Heart left ventricle (tissue), 16 donors: Measurements from ENCODE around the gene ADM2. TPM values are rescaled to one million over a fixed set of nuclear protein-coding genes. Genes with fewer than 3 reads are reported as not detected.
"Not testable (repeated sequence)": the region's sequence is repeated elsewhere in the genome, so short reads cannot be mapped to it uniquely, and the experiment has no call there.

ENCODE experiments used
- ATAC-seq, 4 donors: fragments of 200-7000 bp; cut with Tn5 transposase; one replicate each; pipeline ENCODE4 v1.9.1; 2020 to 2022; ENCODE audit warnings: moderate library complexity in 4 of 4, mild to moderate bottlenecking in 3 of 4, moderate number of reproducible peaks in 1 of 4
- DNase-seq, 5 donors: peaks; one replicate each; pipeline ENCODE4 v3.0.0-alpha.2; 2020
- H3K27ac ChIP-seq, 12 donors: fragments of 200-600 bp; sonication (generic) in 4 of 12; one replicate each; pipeline versions ENCODE4 v1.5.0 to v1.8.0; 2016 to 2022; ENCODE audit warnings: mild to moderate bottlenecking in 2 of 12
- H3K27me3 ChIP-seq, 9 donors: fragments of 200-600 bp; sonication (generic) in 2 of 9; one replicate each; pipeline versions ENCODE4 v1.5.1 to v1.8.0; 2016 to 2022; ENCODE audit warnings: mild to moderate bottlenecking in 3 of 9
- H3K36me3 ChIP-seq, 9 donors: fragments of 200-600 bp; sonication (generic) in 2 of 9; one replicate each; pipeline versions ENCODE4 v1.5.0 to v1.8.0; 2018 to 2022; ENCODE audit warnings: mild to moderate bottlenecking in 2 of 9
- H3K4me1 ChIP-seq, 12 donors: fragments of 200-600 bp; sonication (generic) in 4 of 12; one replicate each; pipeline versions ENCODE4 v1.5.0 to v1.8.0; 2016 to 2022; ENCODE audit warnings: mild to moderate bottlenecking in 3 of 12
- H3K4me3 ChIP-seq, 12 donors: fragments of 200-600 bp; sonication (generic) in 4 of 12; one replicate each; pipeline versions ENCODE4 v1.5.0 to v1.8.0; 2017 to 2022; ENCODE audit warnings: mild to moderate bottlenecking in 9 of 12, moderate library complexity in 4 of 12
- H3K9me3 ChIP-seq, 12 donors: fragments of 200-600 bp; sonication (generic) in 4 of 12; one replicate each; pipeline versions ENCODE4 v1.5.0 to v1.8.0; 2016 to 2022; ENCODE audit warnings: mild to moderate bottlenecking in 1 of 12
- CTCF ChIP-seq, 12 donors: fragments of 200-600 bp; sonication (generic) in 4 of 12; IDR thresholded peaks; one replicate each; pipeline versions ENCODE4 v1.5.0 to v1.8.0; 2018 to 2022; ENCODE audit warnings: antibody characterized with exemption in 12 of 12, mild to moderate bottlenecking in 5 of 12
- POLR2A ChIP-seq, 2 donors: fragments of 450-650 bp; IDR thresholded peaks; one replicate each; pipeline ENCODE4 v1.6.1; 2017; ENCODE audit warnings: antibody characterized with exemption in 2 of 2, mild to moderate bottlenecking in 2 of 2, moderate library complexity in 2 of 2
- WGBS, 4 donors: extraction: QIAGEN DNeasy Blood & Tissue Kit in 2 of 4; methylation state at CpG; one replicate each; pipeline versions ENCODE4 v1.1.5 to v1.1.7; 2013 to 2018; 5-methylcytosine and 5-hydroxymethylcytosine counted together
- intact Hi-C, 10 donors: fragments of 100-400 bp; cut with DNase I; formaldehyde crosslinking; loops; one replicate each; pipeline versions ENCODE4 v1.11.1 to v1.14.2; 2022
- polyA plus RNA-seq, 2 donors: library from polyadenylated mRNA; stranded (reverse); fragments of 200-250 nt; gene quantifications; one replicate each; pipeline ENCODE4 v1.2.3, GENCODE V29; 2013
- total RNA-seq, 9 donors: library from RNA; depleted of rRNA in 2 of 9; stranded (reverse); fragments of >200 nt in 2 of 9; fragmentation: NEBNext Ultra II Directional in 3 of 9; extraction: Animal tissue kit (Norgen Biotek cat#: 25700) in 3 of 9; gene quantifications; one replicate each; pipeline versions ENCODE4 v1.1.0 to v1.2.4, GENCODE V29; 2016 to 2023
- donor health status: ischemic (EF 13 %, LVEDD 7.1; RV severe dilation, severe dysfunction).
- donor health status: healthy with polysubstance abuse.
- donor health status: DM: no; HTN: yes; CAD: no.
- donor health status: DM: no; HTN: no; CAD: no.
- donor health status: ischemic (EF 25% LVEDD 6.9; RV normal size, moderate dysfunction).
- donor health status: ischemic (EF 25% LVEDD 5.7; RV mildly dilated, moderate dysfunction).
- donor health status: healthy.
- donor health status: DM: yes; HTN: yes; CAD: no.
- donor health status: ischemic (EF 35%, LVEDD 5.7; RV mildly dilated, moderate dysfunction).
- donor health status: nonischemic (EF 11% LVEDD 7.7; RV severe dilation, severe dysfunction).
- donor health status: DM: yes; HTN: yes; CAD: no.
- donor health status: PGD.
- donor health status: ischemic (EF 29% LVEDD 5.4; RV normal size, mild dysfunction).
- donor health status: nonischemic (EF 23%, LVEDD 6.1; RV moderate dilation, normal function).

ADM2 gene
- total and polyA plus RNA-seq, 11 donors, result 0.04 to 0.67 (median 0.20) TPM; not detected in 7

DNA sequence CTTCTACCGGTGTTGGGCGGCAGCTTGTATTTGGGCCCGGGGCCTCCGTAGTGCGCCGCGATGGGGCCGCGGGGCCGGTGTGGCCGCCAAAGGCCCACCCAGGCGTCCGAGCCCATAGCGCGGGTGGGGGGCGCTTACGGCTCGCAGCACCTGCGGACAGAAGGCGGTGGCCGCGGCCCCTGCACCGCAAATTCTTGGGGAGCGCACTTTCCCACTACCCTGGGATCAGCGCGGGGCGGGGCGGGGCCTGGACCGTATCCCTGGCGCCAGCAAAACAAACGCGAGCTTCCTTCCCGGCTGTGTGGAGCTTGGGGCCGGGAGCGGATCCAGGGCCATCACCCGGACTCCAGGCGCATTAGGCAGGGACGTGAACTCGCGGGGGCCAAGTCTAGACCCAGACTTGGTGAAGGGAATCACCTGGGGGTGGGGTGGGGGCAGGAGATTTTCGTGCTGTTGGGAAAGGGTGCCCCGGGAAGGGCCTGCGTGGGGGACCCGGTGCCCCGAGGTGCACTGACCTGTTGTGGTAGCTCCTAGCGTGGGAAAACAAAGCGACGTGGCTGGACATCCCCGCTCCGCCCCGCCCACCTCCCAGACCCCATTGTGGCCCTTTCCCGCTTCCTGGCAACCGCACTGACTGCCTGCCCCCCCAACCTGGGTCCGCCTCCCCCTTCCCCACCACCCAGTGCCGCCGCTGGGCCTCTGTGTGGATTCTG, 50.8 kb downstream of the ADM2 start:
- ATAC-seq, result peak; percentile 57 to 75 (median 66)
- DNase-seq, result peak; percentile 87 to 90 (median 89)
- Histone ChIP-seq H3K27ac (peak overlapping the region; percentile 78 to 98 (median 94)), H3K9me3 (no peaks in the 10 kb centered on the region), H3K4me1 (peaks cover 0 to 72% (median 22%) of the 10 kb centered on the region in 12 donors), H3K36me3 (peaks cover 0 to 17% (median 0%) of the 10 kb centered on the region in 9 donors), H3K4me3 (peak overlapping the region; percentile 45 to 89 (median 72)), H3K27me3 (peaks cover 0 to 61% (median 6%) of the 10 kb centered on the region in 9 donors)
- intact Hi-C loops, result no loop called here
- WGBS, 4 donors, result 2 to 9% (median 6%) methylated on average over 21 to 56 of the region's 56 CpGs
- TF ChIP-seq POLR2A (IDR thresholded peaks at IDR 0.05), result peak in 1 of 2 donors; percentile 35
- TF ChIP-seq CTCF (IDR thresholded peaks at IDR 0.05), result no peak

GRCh38 chr22:50532824-50533796, 51.8 kb downstream of the ADM2 start:
- H3K36me3 ChIP-seq, result peaks cover 0 to 14% (median 0%) of the 10 kb centered on the region in 9 donors
- no peak for ATAC-seq
- no peaks in the 10 kb centered on the region for H3K9me3 ChIP-seq
- DNase-seq, result peak in 2 of 5 donors; percentile 17 to 22
- intact Hi-C loops, result no loop called here
- peaks cover 0 to 65% (median 6%) of the 10 kb centered on the region in 9 donors for H3K27me3 ChIP-seq
- H3K4me1 ChIP-seq, result peaks cover 0 to 72% (median 20%) of the 10 kb centered on the region in 12 donors
- peak overlapping the region in 8 of 12 donors; percentile 60 to 89 (median 81) for H3K4me3 ChIP-seq
- peak overlapping the region; percentile 78 to 98 (median 94) for H3K27ac ChIP-seq
- WGBS, 4 donors, result 70 to 77% (median 72%) methylated on average over 19 of the region's 19 CpGs
- TF ChIP-seq CTCF (IDR thresholded peaks at IDR 0.05), result no peak
- no peak for TF ChIP-seq POLR2A (IDR thresholded peaks at IDR 0.05)

DNA sequence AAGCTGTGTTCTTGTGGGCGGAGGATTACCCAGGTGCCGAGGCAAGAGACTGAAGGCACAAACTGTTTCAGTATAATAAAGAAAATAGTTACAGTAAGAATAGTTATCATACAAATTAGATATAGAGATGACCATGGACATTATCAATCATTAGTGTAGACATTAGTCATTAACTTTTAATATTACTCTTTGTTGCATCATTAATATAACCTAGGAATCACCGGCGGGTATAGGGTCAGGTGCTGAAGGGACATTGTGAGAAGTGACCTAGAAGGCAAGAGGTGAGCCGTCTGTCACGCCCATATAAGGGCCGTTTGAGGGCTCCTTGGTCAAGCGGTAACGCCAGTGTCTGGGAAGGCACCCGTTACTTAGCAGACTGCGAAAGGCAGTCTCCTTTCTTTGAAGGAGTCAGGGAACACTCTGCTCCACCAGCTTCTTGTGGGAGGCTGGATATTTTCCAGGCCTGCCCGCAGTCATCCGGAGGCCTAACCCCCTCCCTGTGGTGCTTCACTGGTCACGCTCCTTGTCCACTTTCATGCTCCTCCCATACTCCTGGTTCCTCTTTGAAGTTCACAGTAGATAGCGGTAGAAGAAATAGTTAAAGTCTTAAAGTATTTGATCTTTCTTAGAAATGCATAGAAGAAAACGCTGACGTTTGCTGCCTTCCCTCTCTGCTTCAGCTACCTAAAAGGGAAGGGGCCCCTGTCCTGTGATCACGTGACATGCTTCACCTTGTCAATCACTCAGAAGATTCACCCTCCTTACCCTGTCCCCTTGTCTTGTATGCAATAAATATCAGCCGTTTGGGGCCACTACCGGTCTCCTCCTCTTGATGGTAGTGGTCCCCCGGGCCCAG, 52.7 kb downstream of the ADM2 start:
- intact Hi-C loops, H3K9me3 ChIP-seq, ATAC-seq, H3K36me3 ChIP-seq: not testable (repeated sequence)
- peak in 1 of 2 donors; percentile 23 for TF ChIP-seq POLR2A (IDR thresholded peaks at IDR 0.05)
- Histone ChIP-seq H3K4me1 (peaks cover 2 to 72% (median 22%) of the 10 kb centered on the region in 12 donors), H3K27ac (peak overlapping the region in 7 of 12 donors; percentile 4 to 98 (median 94)), H3K27me3 (peaks cover 0 to 65% (median 6%) of the 10 kb centered on the region in 9 donors), H3K4me3 (peak overlapping the region in 1 of 12 donors; percentile 18)
- 60 to 63% (median 62%) methylated on average over 21 of the region's 21 CpGs for WGBS, 4 donors
- DNase-seq, result peak in 3 of 5 donors; percentile 39 to 59 (median 45)

- no peak for DNase-seq
- Histone ChIP-seq H3K4me1 (peaks cover 3 to 76% (median 24%) of the 10 kb centered on the region in 12 donors), H3K27ac (peak overlapping the region in 1 of 12 donors; percentile 98), H3K27me3 (peaks cover 0 to 59% (median 6%) of the 10 kb centered on the region in 9 donors), H3K36me3 (no peaks in the 10 kb centered on the region), H3K9me3 (no peaks in the 10 kb centered on the region), H3K4me3 (no peak overlapping the region)
- TF ChIP-seq POLR2A (IDR thresholded peaks at IDR 0.05) (no peak), CTCF (IDR thresholded peaks at IDR 0.05) (no peak)
- ATAC-seq, result no peak
- intact Hi-C loops, result no loop called here
- 92 to 96% (median 95%) methylated on average over 8 of the region's 8 CpGs for WGBS, 4 donors
Measured at GRCh38 chr22:50535113-50535512, 53.8 kb downstream of the ADM2 start.
